ENCODE results near the gene EPB41. TPM values are rescaled to one million over a fixed set of nuclear protein-coding genes. Genes with fewer than 3 reads are reported as not detected.

The EPB41 gene
- total and polyA plus RNA-seq, 2 donors from 2014 or later, result 9.9 to 38.8 TPM

GRCh38 chr1:28927266-28927647, 12.9 kb downstream of the EPB41 start:
- Histone ChIP-seq H3K9ac (ENCODE audit: low read length in 3 of 3) (no peak overlapping the region), H3K36me3 (ENCODE audit: control insufficient read depth in 2 of 3, insufficient read depth in 3 of 3, low read length in 3 of 3) (no peaks in the 10 kb centered on the region), H3K4me1 (ENCODE audit: control insufficient read depth in 2 of 3, insufficient read depth in 2 of 3, low read depth in 1 of 3, low read length in 3 of 3) (peaks cover 0 to 5% (median 0%) of the 10 kb centered on the region in 3 donors), H3K27ac (ENCODE audit: low read depth in 2 of 2, low read length in 2 of 2) (no peak overlapping the region), H3K4me3 (ENCODE audit: low read length in 3 of 3) (peak overlapping the region in 1 of 3 donors; percentile 10), H3K27me3 (ENCODE audit: control insufficient read depth, insufficient read depth, low read length) (no peaks in the 10 kb centered on the region), H3K9me3 (ENCODE audit: control insufficient read depth in 2 of 3, insufficient read depth in 1 of 3, low read length in 3 of 3) (no peaks in the 10 kb centered on the region)
- FAIRE-seq (no peak), DNase-seq (no peak)
- TF ChIP-seq, protein P1, sequence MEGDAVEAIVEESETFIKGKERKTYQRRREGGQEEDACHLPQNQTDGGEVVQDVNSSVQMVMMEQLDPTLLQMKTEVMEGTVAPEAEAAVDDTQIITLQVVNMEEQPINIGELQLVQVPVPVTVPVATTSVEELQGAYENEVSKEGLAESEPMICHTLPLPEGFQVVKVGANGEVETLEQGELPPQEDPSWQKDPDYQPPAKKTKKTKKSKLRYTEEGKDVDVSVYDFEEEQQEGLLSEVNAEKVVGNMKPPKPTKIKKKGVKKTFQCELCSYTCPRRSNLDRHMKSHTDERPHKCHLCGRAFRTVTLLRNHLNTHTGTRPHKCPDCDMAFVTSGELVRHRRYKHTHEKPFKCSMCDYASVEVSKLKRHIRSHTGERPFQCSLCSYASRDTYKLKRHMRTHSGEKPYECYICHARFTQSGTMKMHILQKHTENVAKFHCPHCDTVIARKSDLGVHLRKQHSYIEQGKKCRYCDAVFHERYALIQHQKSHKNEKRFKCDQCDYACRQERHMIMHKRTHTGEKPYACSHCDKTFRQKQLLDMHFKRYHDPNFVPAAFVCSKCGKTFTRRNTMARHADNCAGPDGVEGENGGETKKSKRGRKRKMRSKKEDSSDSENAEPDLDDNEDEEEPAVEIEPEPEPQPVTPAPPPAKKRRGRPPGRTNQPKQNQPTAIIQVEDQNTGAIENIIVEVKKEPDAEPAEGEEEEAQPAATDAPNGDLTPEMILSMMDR (IDR thresholded peaks at IDR 0.05; ENCODE audit: borderline replicate concordance, extremely low read depth, insufficient read depth), result no peak
- intact Hi-C loops (cut with DNase I), result no loop called here

DNA sequence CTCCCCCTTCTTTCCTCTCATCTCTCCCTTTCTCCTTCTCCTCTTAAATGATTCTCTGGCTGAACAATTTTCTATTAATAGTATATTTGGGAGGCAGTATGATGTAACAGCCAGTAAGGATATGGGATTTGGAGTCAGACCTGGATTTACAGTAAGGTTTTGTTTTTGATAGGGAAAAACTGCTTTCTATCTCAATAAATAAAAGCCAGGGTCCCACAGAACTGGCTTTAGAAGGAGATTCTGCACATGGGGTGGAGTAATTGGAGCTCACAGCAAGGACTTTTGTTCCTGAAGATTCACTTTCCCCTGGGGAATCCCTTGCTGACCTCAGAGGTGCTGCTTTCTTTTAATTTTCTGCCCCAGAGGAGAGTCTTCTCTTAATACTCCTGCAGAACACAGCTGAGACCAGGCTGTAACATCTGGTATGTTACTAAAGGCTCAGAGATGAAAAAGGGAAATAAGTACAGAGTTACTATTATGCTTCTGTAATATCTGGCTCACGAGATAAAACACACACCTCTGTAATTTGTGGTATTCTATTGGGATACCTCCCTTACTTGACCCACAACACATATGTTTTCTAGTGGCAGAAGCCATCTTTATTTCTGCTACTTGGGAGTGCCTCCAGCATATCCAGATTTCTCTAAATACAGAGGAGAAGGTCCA, 13.4 kb downstream of the EPB41 start:
- TF ChIP-seq, protein P1 (IDR thresholded peaks at IDR 0.05; ENCODE audit: borderline replicate concordance, extremely low read depth, insufficient read depth), result no peak
- no peaks in the 10 kb centered on the region for H3K9me3 ChIP-seq (ENCODE audit: control insufficient read depth in 2 of 3, insufficient read depth in 1 of 3, low read length in 3 of 3)
- no peaks in the 10 kb centered on the region for H3K36me3 ChIP-seq (ENCODE audit: control insufficient read depth in 2 of 3, insufficient read depth in 3 of 3, low read length in 3 of 3)
- peak in 1 of 5 donors; percentile 27 for DNase-seq
- H3K4me1 ChIP-seq (ENCODE audit: control insufficient read depth in 2 of 3, insufficient read depth in 2 of 3, low read depth in 1 of 3, low read length in 3 of 3), result peaks cover 0 to 5% (median 0%) of the 10 kb centered on the region in 3 donors
- peak overlapping the region in 1 of 2 donors; percentile 61 for H3K27ac ChIP-seq (ENCODE audit: low read depth in 2 of 2, low read length in 2 of 2)
- no peaks in the 10 kb centered on the region for H3K27me3 ChIP-seq (ENCODE audit: control insufficient read depth, insufficient read depth, low read length)
- H3K4me3 ChIP-seq (ENCODE audit: low read length in 3 of 3), result no peak overlapping the region
- no peak overlapping the region for H3K9ac ChIP-seq (ENCODE audit: low read length in 3 of 3)
- intact Hi-C loops (cut with DNase I), result no loop called here
- FAIRE-seq, result no peak

- FAIRE-seq, result no peak
- TF ChIP-seq, protein P1 (IDR thresholded peaks at IDR 0.05; ENCODE audit: borderline replicate concordance, extremely low read depth, insufficient read depth), result no peak
- Histone ChIP-seq H3K9me3 (ENCODE audit: control insufficient read depth in 2 of 3, insufficient read depth in 1 of 3, low read length in 3 of 3) (no peaks in the 10 kb centered on the region), H3K9ac (ENCODE audit: low read length in 3 of 3) (no peak overlapping the region), H3K27ac (ENCODE audit: low read depth in 2 of 2, low read length in 2 of 2) (peak overlapping the region in 1 of 2 donors; percentile 61), H3K27me3 (ENCODE audit: control insufficient read depth, insufficient read depth, low read length) (no peaks in the 10 kb centered on the region), H3K4me3 (ENCODE audit: low read length in 3 of 3) (no peak overlapping the region), H3K4me1 (ENCODE audit: control insufficient read depth in 2 of 3, insufficient read depth in 2 of 3, low read depth in 1 of 3, low read length in 3 of 3) (peaks cover 0 to 5% (median 0%) of the 10 kb centered on the region in 3 donors), H3K36me3 (ENCODE audit: control insufficient read depth in 2 of 3, insufficient read depth in 3 of 3, low read length in 3 of 3) (no peaks in the 10 kb centered on the region)
- DNase-seq, result peak in 1 of 5 donors; percentile 20
- intact Hi-C loops (cut with DNase I), result no loop called here
Measured at GRCh38 chr1:28928314-28928941, 14.1 kb downstream of the EPB41 start.
